Measurements from ENCODE around the gene TRAPPC1.

Gene TRAPPC1

DNA sequence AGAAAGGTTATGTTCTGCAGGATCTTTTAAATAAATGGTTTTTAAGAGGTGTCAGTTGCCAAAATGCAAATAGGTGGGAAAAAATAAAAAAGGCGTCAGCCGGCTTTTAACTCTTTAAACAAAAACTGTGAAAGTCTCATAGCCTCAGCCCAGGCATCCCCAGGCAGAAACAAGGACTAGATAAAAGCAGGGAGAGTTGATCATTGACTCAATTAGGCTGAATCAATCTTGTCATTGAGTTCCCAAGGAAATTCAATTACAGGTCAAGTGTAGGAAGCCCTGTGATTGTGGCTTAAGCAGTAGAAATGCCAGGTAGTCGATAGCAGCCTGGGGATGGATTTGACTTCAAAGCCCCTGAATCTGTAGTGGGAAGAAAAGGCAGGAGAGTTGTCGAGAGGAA is 39.9 kb upstream of the TRAPPC1 start:
- no peak for DNase-seq (ENCODE audit: low read depth)
- TF ChIP-seq, protein P1, sequence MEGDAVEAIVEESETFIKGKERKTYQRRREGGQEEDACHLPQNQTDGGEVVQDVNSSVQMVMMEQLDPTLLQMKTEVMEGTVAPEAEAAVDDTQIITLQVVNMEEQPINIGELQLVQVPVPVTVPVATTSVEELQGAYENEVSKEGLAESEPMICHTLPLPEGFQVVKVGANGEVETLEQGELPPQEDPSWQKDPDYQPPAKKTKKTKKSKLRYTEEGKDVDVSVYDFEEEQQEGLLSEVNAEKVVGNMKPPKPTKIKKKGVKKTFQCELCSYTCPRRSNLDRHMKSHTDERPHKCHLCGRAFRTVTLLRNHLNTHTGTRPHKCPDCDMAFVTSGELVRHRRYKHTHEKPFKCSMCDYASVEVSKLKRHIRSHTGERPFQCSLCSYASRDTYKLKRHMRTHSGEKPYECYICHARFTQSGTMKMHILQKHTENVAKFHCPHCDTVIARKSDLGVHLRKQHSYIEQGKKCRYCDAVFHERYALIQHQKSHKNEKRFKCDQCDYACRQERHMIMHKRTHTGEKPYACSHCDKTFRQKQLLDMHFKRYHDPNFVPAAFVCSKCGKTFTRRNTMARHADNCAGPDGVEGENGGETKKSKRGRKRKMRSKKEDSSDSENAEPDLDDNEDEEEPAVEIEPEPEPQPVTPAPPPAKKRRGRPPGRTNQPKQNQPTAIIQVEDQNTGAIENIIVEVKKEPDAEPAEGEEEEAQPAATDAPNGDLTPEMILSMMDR (IDR thresholded peaks at IDR 0.05; ENCODE audit: low read depth, low read length) = no peak
- TF ChIP-seq MAX (IDR thresholded peaks at IDR 0.05; ENCODE audit: low read depth, low read length) (no peak), MYC (IDR thresholded peaks at IDR 0.05; ENCODE audit: low read depth, low read length) (no peak), POLR2A (IDR thresholded peaks at IDR 0.05; ENCODE audit: extremely low read depth, insufficient read length) (no peak)
- H3K4me3 ChIP-seq (ENCODE audit: low read depth, low read length) = no peak overlapping the region

- peak; percentile 81 for DNase-seq (ENCODE audit: low read depth)
- H3K4me3 ChIP-seq (ENCODE audit: low read depth, low read length) = no peak overlapping the region
- TF ChIP-seq, protein P1 (IDR thresholded peaks at IDR 0.05; ENCODE audit: low read depth, low read length) = no peak
- peak; percentile 8; the same call in 1 of the 2 replicates for TF ChIP-seq MYC (IDR thresholded peaks at IDR 0.05; ENCODE audit: low read depth, low read length)
Observed at GRCh38 chr17:7969433-7969832, 37.7 kb upstream of the TRAPPC1 start.

DNA sequence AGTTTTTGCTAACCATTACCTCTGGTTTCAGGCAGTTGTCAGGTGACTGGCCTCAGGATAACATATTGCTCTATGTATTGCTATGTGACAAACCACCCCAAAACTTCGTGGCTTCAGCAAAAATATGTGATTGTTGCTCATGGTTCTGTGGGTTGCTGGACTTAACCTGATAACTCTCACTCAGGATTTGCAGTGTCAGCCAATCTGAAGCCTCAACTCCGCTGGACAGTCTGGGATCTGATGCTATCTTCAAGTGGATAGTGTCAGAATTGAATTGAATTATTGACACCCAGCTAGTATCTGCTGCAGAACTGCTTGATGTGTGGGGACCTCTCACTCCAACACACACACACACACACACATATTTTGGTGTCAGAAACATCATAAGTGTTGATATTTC is 36.0 kb upstream of the TRAPPC1 start:
- TF ChIP-seq, protein P1 (IDR thresholded peaks at IDR 0.05; ENCODE audit: low read depth, low read length) = no peak
- no peak for TF ChIP-seq POLR2A (IDR thresholded peaks at IDR 0.05; ENCODE audit: extremely low read depth, insufficient read length)
- TF ChIP-seq MAX (IDR thresholded peaks at IDR 0.05; ENCODE audit: low read depth, low read length) = no peak
- TF ChIP-seq MYC (IDR thresholded peaks at IDR 0.05; ENCODE audit: low read depth, low read length) = no peak
- no peak overlapping the region for H3K4me3 ChIP-seq (ENCODE audit: low read depth, low read length)
- no peak for DNase-seq (ENCODE audit: low read depth)

DNA sequence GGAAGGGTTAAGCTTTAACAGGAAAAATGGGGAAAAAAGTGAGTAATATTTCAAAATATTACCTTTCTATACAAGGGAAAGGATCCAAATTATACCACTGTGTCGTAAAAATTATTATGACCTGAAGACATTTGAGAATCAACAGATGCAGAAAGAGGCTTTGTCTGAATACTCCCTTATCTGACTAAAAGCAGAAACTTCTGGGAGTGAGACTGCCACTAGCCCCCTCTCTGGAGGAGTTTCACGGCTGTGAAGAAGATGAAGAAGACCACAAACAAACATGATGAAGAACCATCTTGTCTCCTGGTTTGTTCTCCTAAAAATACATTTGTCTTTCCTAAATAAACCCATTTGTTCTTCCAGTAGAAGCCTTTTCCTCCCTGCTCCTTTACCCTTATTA is 29.7 kb upstream of the TRAPPC1 start:
- DNase-seq (ENCODE audit: low read depth) = no peak
- no peak overlapping the region for H3K4me3 ChIP-seq (ENCODE audit: low read depth, low read length)
- TF ChIP-seq, protein P1 (IDR thresholded peaks at IDR 0.05; ENCODE audit: low read depth, low read length) = no peak
- no peak for TF ChIP-seq MAX (IDR thresholded peaks at IDR 0.05; ENCODE audit: low read depth, low read length)
- TF ChIP-seq POLR2A (IDR thresholded peaks at IDR 0.05; ENCODE audit: extremely low read depth, insufficient read length) = no peak
- TF ChIP-seq MYC (IDR thresholded peaks at IDR 0.05; ENCODE audit: low read depth, low read length) = no peak

GRCh38 chr17:7959503-7960253 is 27.9 kb upstream of the TRAPPC1 start:
- TF ChIP-seq, protein P1 (IDR thresholded peaks at IDR 0.05; ENCODE audit: low read depth, low read length) = no peak
- TF ChIP-seq MAX (IDR thresholded peaks at IDR 0.05; ENCODE audit: low read depth, low read length) = no peak
- no peak for TF ChIP-seq POLR2A (IDR thresholded peaks at IDR 0.05; ENCODE audit: extremely low read depth, insufficient read length)
- TF ChIP-seq MYC (IDR thresholded peaks at IDR 0.05; ENCODE audit: low read depth, low read length) = no peak
- H3K4me3 ChIP-seq (ENCODE audit: low read depth, low read length) = no peak overlapping the region
- DNase-seq (ENCODE audit: low read depth) = peak; percentile 71
